Measurements from ENCODE around the gene RRM2.
A peak's percentile ranks its signal among the peaks of the same experiment; 100 is the strongest.

RRM2 gene

DNA sequence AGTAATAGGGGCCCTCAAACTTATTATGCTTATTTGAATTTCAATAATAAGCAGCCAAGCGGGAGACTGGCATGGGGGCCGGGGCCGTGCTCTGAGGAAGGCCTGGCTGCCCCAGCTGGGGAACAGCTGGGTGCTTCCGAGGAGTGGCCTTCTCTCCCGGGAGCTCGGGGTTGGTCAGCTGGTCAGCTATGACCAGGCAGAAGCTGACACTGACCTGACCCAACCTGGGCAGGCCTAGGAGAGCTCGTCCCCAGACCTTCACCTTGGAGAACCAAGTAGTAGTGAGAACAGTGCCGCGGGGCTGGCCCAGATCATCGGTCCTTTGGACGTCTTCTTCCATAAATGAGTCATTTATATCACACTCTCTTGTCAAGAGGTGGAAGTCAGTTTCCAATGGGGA lies 36.1 kb downstream of the RRM2 start:
- no peak for DNase-seq (ENCODE audit: low spot score)

DNA sequence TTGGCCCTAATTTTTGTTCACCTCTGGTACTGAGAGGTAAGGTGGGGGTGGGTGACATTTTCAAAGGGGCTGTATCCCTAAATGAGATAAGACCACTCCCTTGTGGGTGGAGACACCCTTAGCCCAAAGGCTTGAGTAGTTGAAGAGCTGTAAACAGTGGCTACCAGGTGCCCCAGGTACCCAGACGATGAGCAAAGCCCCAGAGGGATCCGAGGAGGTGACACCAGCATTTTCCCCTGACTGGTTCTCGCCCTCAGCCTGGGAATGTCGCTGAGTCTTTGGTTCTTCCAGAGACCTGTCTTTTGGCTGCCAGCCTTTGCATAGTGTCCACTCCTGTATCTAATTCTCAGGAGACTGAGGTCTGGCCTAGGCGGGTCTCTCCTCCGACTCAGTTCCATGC lies 36.5 kb downstream of the RRM2 start:
- DNase-seq (ENCODE audit: low spot score), result no peak

DNA sequence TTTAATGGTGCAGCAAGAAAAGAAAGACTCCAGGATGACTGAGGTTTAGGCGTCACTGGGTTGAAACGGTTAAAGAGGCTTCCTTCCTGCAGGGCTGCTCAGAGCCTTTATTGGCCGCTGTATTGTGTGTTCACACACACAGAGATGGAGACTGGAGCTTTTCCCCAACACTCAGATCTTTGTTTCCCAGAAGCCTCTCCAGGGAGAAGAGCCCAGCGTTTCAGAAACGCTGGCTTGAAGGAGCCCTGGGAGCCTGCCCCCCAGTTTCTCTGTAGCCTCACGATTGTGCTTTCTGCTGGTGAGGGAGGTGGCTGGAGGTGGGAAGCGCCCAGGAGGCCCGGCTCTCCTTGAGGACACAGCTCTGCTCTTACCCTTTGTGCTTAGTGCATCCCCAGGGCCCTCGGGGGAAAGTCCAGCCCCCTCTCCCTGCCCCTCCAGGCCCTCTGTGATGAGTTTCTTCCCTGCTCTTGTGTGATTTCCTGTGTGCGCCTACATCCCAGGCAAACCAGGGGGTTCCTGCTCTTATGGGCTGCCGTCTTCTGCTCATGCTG lies 37.1 kb downstream of the RRM2 start:
- no peak for DNase-seq (ENCODE audit: low spot score)

DNA sequence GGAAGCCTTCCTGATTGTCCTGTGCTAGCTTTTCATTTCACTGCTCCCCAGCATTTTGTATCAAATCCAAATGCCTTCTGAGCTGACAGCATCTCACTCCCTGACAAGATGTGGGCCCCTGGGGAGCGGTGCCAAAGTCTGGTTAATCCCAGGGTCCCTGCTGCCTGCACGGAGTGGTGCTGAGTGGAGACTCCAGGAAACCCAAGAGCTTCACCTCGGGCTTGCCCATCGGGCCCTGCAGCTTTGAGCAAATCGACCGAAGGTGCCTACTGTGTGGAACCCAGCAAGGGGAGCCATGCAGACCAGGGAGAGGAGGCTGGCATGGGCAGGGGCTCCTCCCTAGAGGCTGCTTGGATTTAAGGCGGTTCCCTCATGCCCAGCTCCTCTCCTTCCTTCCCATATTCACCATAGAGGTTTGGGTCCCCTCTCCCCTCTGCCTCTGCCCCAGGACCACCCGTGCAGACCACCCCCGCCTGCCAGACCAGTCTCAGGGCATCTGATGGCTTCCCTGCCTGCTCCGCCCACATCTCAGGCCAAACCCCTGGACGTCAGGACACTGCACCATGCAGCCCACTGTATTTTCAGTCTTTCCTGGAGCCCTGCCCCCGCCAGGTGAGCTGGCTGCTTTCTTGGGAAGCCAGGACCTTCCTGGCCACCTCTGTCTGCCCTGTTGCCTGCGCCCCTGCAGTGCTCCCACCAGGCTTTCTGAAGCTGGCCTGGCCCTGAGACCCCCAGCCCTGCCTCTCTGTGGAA lies 37.8 kb downstream of the RRM2 start:
- DNase-seq (ENCODE audit: low spot score), result no peak

DNA sequence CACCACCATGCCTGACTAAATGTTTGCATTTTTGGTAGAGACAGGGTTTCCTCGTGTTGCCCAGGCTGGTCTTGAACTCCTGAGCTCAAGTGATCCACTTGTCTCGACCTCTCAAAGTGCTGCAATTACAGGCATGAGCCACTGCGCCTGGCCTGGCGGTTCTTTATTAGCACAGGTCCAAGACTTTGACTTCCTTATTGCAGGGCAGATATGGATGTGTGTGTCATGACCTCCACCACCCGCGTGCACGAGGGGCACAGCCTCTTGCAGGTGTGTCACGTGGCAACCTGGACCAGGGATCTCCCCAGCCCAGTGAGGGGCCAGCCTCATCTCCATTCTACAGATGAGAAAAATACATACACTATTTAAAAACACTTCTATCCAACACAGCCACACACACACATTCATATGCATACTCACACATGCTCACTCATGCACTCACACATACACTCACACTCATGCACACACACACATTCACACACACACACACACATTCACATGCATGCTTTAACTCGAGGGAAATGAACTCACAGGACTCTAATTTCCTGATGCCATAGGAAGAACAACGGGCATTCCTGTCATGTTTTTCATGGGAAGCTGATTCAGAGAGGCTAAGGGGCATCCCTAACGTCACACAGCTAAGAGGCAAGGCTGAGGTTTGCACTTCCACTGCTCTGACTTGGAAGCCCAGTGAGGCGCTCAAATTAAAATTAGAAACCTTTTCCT lies 38.8 kb downstream of the RRM2 start:
- DNase-seq (ENCODE audit: low spot score), result no peak

DNA sequence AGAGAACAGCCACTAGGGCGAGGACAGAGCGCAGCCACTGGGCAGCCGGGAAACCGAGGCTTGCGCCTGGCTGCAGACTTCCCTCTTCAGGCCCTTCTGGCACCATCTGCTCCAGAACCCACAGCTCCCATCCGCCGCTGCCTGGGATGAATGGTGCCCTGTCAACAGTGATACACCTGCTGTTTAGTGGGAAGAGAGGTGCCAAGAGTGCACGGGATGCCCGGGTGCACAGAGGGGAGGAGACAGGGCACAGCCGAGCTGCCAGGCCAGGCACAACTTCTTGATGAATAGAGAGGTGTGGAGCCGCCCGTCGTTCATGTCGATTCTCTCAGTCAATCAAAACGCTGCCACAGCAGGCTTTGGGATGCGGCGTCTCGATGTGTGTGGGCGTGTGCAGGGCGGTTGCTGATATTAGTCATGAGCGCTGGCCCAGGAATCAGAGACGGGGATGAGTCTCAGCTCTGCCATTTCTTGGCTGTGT lies 39.5 kb downstream of the RRM2 start:
- DNase-seq (ENCODE audit: low spot score), result no peak

DNA sequence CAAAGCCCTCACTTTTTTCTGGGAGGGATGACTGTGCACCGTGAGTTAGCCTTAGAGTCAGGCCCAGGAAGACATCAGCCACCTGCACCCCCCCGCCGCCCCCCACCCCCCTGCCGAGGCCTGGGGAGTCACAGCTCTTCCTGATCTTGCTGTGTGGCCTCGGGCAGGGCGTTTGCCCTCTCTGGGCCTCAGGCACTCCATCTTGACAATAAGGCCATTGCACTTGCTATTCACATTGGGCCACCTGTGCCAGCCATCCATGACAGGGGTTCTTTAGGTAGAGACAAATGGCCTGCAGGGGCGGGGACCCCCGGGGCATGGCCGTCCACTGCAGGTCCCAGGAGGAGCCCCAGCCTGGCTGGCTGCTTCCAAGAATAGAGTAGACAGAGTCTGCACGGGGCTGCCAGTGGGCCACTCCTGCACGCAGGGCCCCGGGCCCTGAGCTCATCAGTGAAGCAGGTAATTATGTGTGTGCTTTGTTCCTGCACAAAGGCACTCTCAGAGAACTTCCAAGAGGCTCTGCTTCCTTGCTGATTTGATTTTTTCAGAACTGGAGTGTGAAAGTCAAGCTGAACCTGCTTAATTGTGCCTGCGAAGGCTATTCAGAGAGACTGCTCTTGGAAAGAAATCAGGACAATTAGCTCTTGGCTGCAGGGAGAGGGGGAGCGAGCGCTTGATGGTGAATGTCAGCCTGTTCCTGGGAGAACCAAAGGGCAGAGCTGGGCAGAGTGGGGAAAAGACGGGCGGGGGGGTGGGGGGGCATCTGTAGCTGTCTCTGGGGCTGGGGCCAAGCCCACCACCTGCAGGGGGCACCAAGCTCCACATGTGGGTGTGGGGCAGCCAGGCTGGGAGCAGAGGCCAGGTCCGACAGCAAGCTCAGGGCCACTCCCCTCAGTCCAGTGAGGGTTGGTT lies 40.3 kb downstream of the RRM2 start:
- no peak for DNase-seq (ENCODE audit: low spot score)

DNA sequence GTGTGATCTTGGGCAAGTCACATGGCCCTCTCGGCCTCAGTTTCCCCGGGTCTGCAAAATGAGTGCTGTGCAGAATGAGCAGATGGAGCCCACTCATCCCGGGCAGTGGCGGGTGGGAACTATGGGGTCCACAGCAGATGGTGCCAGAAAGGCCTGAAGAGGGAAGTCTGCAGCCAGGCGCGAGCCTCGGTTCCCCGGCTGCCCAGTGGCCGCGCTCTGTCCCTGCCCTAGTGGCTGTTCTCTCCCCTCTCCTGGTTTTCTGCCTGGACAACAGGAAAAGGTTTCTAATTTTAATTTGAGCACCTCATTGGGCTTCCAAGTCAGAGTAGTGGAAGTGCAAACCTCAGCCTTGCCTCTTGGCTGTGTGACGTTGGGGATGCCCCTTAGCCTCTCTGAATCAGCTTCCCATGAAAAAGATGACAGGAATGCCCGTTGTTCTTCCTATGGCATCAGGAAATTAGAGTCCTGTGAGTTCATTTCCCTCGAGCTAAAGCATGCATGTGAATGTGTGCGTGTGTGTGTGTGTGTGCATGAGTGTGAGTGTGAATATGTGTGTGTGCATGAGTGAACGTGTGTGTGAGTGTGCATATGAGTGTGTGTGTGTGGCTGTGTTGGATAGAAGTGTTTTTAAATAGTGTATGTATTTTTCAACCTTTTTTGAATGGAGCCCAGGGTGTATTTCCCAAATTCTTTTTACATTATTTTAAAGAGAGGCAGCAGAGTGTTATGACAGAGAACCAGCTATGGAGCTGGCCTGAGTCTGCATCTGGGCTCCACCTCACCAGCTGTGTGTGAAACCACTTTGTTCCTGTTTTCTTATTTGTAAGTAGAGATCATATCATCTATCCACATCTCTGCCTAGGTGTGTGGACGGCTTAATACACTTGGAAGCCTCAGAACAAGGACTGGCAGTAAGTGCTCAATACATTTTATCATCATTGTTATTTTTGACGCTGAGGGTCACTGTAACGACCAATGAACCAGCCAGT lies 41.3 kb downstream of the RRM2 start:
- DNase-seq (ENCODE audit: low spot score), result no peak

DNA sequence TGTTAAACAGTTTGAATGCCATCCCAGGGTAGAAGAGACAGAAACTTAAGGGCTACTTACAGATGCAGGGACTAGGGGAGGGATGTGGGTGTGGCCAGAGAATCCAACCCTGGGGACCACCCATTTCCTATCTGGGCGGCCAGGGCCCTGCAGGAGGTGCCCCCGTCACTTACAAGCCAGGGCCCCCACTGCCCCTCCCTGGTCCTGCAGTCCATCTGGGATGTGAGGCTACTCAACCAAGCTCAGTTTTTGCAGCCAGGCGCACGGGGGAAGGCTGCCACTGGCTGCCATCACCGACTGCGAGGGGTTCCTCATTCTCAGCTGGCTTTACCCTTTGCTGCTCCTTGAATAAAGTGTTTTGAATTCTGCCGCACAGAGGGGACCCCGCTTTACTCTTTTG lies 42.1 kb downstream of the RRM2 start:
- no peak for DNase-seq (ENCODE audit: low spot score)

DNA sequence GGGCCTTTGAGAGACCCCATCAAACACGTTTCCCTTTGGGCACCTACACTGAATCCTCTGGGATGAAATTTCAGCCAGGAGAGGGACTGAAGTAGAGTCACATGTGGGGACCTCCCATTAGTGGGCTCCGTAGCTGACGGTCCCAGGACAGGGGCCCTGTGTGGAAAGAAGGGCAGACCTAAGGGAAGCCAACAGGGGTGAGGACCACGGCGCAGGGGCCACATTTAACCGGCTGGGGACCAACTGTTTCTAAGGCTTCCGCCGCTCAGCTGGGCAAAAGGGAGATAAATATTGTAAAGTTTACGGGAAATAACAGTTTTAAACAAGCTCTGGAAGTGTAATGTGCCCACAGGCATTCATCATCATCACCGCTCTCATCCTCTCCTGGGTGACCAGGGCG lies 42.7 kb downstream of the RRM2 start:
- DNase-seq (ENCODE audit: low spot score), result no peak

DNA sequence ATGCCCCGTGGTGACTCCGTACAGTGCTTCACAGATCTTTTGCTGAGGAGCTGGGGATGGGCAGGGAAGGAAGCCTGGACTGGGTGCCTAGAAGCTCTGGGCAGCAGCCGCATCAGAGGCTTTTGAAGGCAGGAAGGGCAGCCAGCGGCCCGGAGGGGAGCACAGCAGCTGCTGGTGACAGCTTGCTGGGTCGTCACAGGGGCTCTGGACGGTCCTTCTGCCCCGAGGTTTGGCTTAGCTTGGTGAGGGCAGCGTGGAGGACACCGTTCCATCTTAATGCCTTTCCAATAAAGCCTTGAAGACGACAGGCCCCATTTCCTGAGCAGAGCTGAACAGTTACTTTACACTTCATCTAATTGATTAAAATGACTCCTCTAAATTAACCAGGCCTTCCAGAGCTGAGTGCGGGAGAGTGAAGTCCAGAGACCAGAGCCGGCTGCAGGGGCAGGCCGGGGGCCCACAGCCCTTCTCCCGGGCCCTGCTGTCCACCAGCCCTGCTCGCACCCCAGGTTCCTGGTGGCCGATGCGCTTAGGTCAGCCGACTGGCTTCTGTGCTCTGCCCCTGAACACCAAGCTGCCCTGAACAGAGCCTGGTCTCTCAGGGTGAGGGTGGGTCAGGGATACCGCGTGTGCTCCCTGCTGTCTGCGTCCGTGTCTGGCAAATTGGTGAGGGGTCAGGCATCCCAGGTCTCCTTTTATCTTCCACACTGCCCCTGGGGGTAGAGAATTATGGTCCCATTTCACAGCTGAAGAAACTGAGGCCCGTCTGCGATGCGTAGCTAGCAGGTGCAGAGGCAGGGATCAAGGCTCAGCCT lies 43.5 kb downstream of the RRM2 start:
- no peak for DNase-seq (ENCODE audit: low spot score)

DNA sequence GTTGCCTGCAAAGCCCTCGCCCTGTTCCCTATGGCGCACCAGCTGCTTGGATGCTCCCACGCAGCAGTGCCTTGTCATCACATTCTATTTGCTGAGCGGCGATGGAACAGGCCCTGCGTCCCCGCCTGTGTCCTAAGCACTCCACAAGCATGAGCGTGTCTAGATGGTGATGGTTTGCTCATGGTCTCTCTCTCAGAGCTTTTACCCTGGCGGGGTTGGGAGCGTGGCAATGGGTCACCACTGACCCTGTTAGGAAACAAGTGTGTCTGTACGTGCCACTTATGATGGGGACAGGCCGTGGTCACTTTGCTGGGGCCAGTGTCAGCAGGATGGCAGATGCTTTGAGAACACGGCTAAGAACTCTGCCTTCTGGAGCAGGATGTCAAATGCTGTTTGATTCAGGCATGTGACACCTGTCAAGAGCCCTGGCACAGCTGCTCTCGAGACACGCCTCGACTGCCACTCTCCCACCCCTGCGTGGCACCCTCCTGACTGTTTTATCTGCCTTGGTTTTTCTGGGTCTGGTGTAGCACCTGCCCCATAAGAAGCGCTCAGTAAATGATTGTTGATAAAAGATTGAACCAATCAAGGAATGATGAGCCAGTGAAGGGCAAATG lies 44.2 kb downstream of the RRM2 start:
- DNase-seq (ENCODE audit: low spot score), result no peak

DNA sequence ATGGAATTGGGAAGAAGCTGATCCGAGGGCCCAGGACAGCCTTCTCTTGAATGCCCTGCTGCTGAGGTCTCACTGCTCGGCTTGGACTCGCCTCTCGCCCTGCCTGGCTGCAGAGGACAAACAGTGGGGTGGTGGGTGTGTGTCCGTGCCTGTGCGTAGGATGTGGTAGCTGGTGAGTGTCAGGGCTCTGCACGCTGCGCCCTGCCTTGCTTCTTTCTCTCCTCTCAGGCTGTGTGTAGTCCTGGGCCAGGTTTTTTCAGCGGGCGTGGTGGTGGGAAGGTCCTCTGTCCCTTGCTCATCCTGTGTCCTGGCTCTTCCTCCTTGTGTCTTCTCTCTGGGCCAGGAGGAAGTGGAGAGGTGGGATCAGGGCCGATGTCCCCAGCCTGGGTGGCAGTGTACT lies 44.8 kb downstream of the RRM2 start:
- DNase-seq (ENCODE audit: low spot score), result no peak

DNA sequence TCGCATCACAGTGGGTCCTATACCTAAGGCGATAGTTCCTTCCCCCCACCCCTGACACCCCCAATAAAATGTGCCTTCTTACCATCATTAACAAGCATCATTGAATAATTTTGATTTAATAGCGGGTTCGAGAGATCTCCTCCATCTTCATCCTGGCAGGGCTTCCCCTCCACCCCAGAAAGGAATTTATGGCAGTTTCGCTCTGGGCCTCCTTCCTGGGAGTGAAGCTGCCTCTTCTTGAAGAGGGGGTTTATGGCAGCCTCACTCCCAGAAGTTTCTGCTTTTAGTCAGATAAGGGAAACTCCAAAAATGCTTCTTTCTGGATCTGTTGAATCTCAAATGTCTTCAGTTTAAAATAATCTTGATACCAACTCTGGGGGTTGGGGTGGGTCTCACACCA lies 45.7 kb downstream of the RRM2 start:
- DNase-seq (ENCODE audit: low spot score), result no peak

DNA sequence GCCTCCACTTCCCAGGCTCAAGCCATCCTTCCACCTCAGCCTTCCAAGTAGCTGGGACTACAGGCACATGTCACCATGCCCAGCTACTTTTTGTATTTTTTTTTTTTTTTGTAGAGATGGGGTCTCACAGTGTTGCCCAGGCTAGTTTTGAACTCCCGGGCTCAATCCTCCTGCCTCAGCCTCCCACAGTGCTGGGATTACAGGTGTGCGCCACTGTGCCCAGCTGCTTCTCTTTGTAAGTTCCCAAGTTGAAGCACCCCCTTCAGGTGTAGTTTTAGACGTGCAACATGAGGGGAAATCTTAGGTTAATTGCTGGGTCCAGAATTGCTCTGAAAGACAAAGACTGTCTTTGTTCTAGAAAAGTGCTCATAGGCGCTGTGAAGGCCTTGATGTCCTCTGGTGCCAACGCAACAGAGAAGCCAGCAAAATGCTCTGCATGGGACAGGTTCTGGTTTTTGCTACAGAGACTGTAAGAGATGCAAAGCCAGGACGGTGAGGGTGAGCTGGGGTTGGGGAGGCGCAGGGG lies 46.6 kb downstream of the RRM2 start:
- no peak for DNase-seq (ENCODE audit: low spot score)

DNA sequence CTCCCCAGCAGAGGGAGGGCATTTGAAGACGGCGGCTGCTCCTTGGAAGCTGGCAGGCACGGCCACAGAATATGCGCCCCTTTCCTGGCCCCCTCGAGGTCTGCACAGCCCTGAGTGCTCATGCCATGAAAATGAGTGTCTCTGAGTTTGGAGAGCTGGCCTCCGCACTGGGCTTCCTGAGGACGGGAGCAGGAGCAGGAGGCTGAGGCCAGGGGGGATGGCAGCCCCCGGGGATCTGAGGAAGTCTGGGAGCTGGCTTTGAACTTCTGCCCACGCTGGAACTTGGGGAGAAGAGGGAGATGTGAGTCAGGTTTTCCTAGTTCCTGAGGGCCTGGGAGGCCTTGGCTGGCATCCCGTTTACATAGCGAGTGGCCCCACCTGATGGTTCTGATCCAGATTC lies 47.0 kb downstream of the RRM2 start:
- DNase-seq (ENCODE audit: low spot score), result no peak

DNA sequence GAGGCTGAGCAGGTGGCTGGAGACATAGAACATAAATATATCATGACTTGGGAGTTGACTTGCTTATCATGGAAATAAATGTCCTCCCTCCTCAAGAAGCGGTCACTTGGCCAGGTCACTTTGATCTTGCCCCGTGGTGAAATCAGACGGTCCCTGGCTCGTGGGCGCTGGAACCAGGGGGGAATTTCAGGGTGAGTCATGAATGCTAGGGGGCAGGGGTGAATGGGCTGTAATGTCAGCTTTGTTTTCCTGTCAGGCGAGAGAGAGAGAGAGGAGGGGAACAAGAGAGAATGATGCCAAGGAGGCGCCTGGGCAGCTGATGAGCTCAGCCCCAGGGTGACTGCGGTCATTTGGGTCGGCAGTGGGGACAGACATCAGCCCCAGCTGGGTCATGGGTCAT lies 47.7 kb downstream of the RRM2 start:
- DNase-seq (ENCODE audit: low spot score), result peak; percentile 47

DNA sequence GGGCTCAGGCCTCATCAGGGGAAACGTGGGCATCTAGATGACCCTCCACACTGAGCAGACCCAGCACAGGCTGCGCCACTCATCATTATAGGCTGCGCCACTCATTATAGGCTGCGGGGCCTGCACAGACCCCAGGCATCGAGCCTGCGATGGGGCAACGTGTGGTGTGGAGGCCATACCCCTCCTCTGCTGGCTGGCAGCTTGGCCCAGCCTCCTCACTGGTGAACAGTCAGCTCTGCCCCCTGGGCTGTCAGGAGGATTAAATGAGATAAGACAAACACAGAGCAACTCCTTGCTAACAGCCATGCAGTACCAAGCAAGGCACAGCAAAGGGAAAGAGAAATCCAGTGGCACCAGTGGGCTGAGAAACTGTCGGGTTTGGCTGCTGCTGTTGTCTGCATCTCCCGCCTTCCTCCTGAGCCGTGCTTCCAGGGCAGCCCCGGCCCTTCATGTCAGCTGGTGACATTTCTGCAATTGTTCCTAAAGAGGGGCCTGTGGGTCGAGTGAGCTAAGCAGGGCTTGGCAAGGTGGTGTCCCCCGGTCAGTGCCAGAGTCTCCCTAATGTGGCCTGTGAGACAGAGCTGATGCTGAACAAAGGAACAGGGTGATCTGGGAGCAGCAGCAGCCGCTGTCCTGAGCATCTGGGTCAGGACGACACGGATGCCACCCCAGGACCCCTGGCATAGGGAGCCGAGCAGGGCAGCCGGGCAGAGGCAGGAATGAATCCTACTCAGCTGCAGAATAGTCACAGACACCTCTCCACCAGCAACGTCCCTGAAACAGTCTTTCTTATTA lies 48.7 kb downstream of the RRM2 start:
- no peak for DNase-seq (ENCODE audit: low spot score)

All from ecto neural progenitor cell (in vitro differentiated cells).